ENCODE results near the gene SLN. TPM values are rescaled to one million over a fixed set of nuclear protein-coding genes. Genes with fewer than 3 reads are reported as not detected.

SLN gene
- total RNA-seq, 1 donor from 2014 or later = not detected

- Mint-ChIP-seq H3K27me3 (peaks cover 4% of the 10 kb centered on the region), H3K36me3 (ENCODE audit: insufficient read depth) (no peaks in the 10 kb centered on the region), H3K4me1 (ENCODE audit: low read depth) (no peaks in the 10 kb centered on the region), H3K27ac (no peak overlapping the region), H3K9me3 (ENCODE audit: low read depth) (no peaks in the 10 kb centered on the region), H3K4me3 (ENCODE audit: low read depth) (no peak overlapping the region)
- TF ChIP-seq, protein P1, sequence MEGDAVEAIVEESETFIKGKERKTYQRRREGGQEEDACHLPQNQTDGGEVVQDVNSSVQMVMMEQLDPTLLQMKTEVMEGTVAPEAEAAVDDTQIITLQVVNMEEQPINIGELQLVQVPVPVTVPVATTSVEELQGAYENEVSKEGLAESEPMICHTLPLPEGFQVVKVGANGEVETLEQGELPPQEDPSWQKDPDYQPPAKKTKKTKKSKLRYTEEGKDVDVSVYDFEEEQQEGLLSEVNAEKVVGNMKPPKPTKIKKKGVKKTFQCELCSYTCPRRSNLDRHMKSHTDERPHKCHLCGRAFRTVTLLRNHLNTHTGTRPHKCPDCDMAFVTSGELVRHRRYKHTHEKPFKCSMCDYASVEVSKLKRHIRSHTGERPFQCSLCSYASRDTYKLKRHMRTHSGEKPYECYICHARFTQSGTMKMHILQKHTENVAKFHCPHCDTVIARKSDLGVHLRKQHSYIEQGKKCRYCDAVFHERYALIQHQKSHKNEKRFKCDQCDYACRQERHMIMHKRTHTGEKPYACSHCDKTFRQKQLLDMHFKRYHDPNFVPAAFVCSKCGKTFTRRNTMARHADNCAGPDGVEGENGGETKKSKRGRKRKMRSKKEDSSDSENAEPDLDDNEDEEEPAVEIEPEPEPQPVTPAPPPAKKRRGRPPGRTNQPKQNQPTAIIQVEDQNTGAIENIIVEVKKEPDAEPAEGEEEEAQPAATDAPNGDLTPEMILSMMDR (IDR thresholded peaks at IDR 0.05; ENCODE audit: unreplicated experiment) = no peak
- DNase-seq (ENCODE audit: low spot score, unreplicated experiment) = no peak
Measured at GRCh38 chr11:107732689-107733051, 20.8 kb upstream of the SLN start.

- Mint-ChIP-seq H3K27ac (no peak overlapping the region), H3K4me1 (ENCODE audit: low read depth) (no peaks in the 10 kb centered on the region), H3K4me3 (ENCODE audit: low read depth) (no peak overlapping the region), H3K36me3 (ENCODE audit: insufficient read depth) (no peaks in the 10 kb centered on the region), H3K9me3 (ENCODE audit: low read depth) (no peaks in the 10 kb centered on the region), H3K27me3 (peaks cover 6% of the 10 kb centered on the region)
- no peak for DNase-seq (ENCODE audit: low spot score, unreplicated experiment)
- TF ChIP-seq, protein P1 (IDR thresholded peaks at IDR 0.05; ENCODE audit: unreplicated experiment) = no peak
Measured at GRCh38 chr11:107731941-107732688, 20.3 kb upstream of the SLN start.

GRCh38 chr11:107722662-107723061 lies 10.8 kb upstream of the SLN start:
- DNase-seq (ENCODE audit: low spot score, unreplicated experiment) = no peak
- TF ChIP-seq, protein P1 (IDR thresholded peaks at IDR 0.05; ENCODE audit: unreplicated experiment) = no peak
- H3K4me3 Mint-ChIP-seq (ENCODE audit: low read depth) = no peak overlapping the region
- H3K36me3 Mint-ChIP-seq (ENCODE audit: insufficient read depth) = no peaks in the 10 kb centered on the region
- no peak overlapping the region for H3K27ac Mint-ChIP-seq
- no peaks in the 10 kb centered on the region for H3K9me3 Mint-ChIP-seq (ENCODE audit: low read depth)
- peaks cover 4% of the 10 kb centered on the region for H3K4me1 Mint-ChIP-seq (ENCODE audit: low read depth)
- peaks cover 8% of the 10 kb centered on the region for H3K27me3 Mint-ChIP-seq

DNA sequence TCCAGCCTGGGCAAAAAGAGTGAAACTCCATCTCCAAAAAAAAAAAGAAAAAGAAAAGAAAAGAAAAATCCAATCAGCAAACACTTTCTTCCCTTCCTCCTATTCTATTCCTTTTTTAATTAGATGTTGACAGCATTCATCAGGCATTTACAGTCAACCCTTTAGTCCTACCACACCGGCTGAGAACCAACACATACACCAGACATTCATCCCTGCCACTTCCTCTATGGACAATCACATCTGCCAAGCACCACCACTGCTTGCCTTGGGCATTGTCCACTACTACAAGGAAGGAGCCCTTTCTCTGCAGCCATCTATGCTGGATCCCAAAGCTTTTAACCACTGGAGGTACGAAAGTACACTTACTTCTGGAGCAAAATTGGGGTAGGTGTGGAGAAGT lies 9.4 kb upstream of the SLN start:
- no peak for DNase-seq (ENCODE audit: low spot score, unreplicated experiment)
- Mint-ChIP-seq H3K4me1 (ENCODE audit: low read depth) (peaks cover 4% of the 10 kb centered on the region), H3K27me3 (peaks cover 5% of the 10 kb centered on the region), H3K9me3 (ENCODE audit: low read depth) (no peaks in the 10 kb centered on the region), H3K4me3 (ENCODE audit: low read depth) (no peak overlapping the region), H3K27ac (no peak overlapping the region), H3K36me3 (ENCODE audit: insufficient read depth) (no peaks in the 10 kb centered on the region)
- TF ChIP-seq, protein P1 (IDR thresholded peaks at IDR 0.05; ENCODE audit: unreplicated experiment) = no peak

- Mint-ChIP-seq H3K4me3 (ENCODE audit: low read depth) (no peak overlapping the region), H3K27ac (no peak overlapping the region), H3K9me3 (ENCODE audit: low read depth) (no peaks in the 10 kb centered on the region), H3K27me3 (peaks cover 5% of the 10 kb centered on the region), H3K4me1 (ENCODE audit: low read depth) (peaks cover 4% of the 10 kb centered on the region), H3K36me3 (ENCODE audit: insufficient read depth) (no peaks in the 10 kb centered on the region)
- TF ChIP-seq, protein P1 (IDR thresholded peaks at IDR 0.05; ENCODE audit: unreplicated experiment) = no peak
- DNase-seq (ENCODE audit: low spot score, unreplicated experiment) = no peak
Measured at GRCh38 chr11:107720303-107720774, 8.5 kb upstream of the SLN start.

Measured in progenitor cell of endocrine pancreas (in vitro differentiated cells).